ENCODE results near the gene KPNA5. TPM values are rescaled to one million over a fixed set of nuclear protein-coding genes. Genes with fewer than 3 reads are reported as not detected.

The KPNA5 gene
- total and polyA plus RNA-seq, 2 of the 13 experiments (the other 11 are each of a cell fraction or from before 2014, with no cell fraction given), result 5.3 to 13.0 TPM

DNA sequence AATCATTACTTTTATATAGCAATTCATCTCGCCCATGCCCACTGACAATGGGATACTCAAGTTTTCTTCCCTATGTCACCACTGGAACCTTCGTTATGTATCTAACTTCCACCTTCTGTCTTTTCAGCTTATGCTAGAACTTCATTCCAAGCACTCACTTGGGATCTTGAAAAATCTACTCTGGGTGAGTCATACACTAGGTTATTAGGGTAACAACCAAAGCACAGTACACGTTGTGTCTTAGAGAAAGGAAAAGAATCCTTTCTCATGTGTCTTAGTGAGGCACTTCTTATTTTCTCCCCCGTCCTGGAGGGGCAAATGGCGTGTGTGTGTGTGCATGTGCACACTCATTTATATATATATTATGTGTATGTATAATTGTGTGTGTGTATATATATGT lies 102.8 kb downstream of the KPNA5 start:
- H3K4me1 ChIP-seq (ENCODE audit: insufficient read depth, low read length), result no peaks in the 10 kb centered on the region
- ChIA-PET CTCF (ENCODE audit: low intra/inter-chr PET ratio, low total read pairs) (no interaction called here), POLR2A (no interaction called here)
- ATAC-seq, result no peak
- H4K20me1 ChIP-seq (ENCODE audit: insufficient read depth, low read length), result no peaks in the 10 kb centered on the region
- in situ Hi-C loops (cut with HindIII; ENCODE audit: extremely low pct_ligation_motif_present, low pct_unique_long_range_greater_than_20kb) (loop anchor here (5.0 kb wide), 1 partner anchor 63 kb away; no protein-coding TSS in a partner anchor), intact Hi-C loops (cut with micrococcal nuclease; ENCODE audit: unreplicated experiment) (no loop called here)
- FAIRE-seq, result no peak
- H3K27ac ChIP-seq (ENCODE audit: extremely low read length, insufficient read depth, low read length), result no peak overlapping the region
- H3K4me2 ChIP-seq (ENCODE audit: low read depth, low read length), result no peak overlapping the region
- no peak overlapping the region for H3K9ac ChIP-seq (ENCODE audit: insufficient read depth, low read depth, low read length)
- TF ChIP-seq TCF12 (IDR thresholded peaks at IDR 0.05) (no peak), TCF12 (CRISPR knock-in tag; IDR thresholded peaks at IDR 0.05) (no peak), SYNCRIP (IDR thresholded peaks at IDR 0.05; ENCODE audit: insufficient read depth, low read depth, low read length) (no peak), ZNF382 (CRISPR knock-in tag; IDR thresholded peaks at IDR 0.05; ENCODE audit: borderline replicate concordance) (no peak), ZNF558 (CRISPR knock-in tag; IDR thresholded peaks at IDR 0.05; ENCODE audit: borderline replicate concordance) (no peak), ZNF652 (CRISPR knock-in tag; IDR thresholded peaks at IDR 0.05; ENCODE audit: borderline replicate concordance, low read depth) (no peak), ZSCAN20 (CRISPR knock-in tag; IDR thresholded peaks at IDR 0.05; ENCODE audit: borderline replicate concordance) (no peak), ZNF234 (CRISPR knock-in tag; conservative IDR thresholded peaks at IDR 0.05) (no peak), REL (CRISPR knock-in tag; conservative IDR thresholded peaks at IDR 0.05) (no peak)
- TF ChIP-seq, protein P1, sequence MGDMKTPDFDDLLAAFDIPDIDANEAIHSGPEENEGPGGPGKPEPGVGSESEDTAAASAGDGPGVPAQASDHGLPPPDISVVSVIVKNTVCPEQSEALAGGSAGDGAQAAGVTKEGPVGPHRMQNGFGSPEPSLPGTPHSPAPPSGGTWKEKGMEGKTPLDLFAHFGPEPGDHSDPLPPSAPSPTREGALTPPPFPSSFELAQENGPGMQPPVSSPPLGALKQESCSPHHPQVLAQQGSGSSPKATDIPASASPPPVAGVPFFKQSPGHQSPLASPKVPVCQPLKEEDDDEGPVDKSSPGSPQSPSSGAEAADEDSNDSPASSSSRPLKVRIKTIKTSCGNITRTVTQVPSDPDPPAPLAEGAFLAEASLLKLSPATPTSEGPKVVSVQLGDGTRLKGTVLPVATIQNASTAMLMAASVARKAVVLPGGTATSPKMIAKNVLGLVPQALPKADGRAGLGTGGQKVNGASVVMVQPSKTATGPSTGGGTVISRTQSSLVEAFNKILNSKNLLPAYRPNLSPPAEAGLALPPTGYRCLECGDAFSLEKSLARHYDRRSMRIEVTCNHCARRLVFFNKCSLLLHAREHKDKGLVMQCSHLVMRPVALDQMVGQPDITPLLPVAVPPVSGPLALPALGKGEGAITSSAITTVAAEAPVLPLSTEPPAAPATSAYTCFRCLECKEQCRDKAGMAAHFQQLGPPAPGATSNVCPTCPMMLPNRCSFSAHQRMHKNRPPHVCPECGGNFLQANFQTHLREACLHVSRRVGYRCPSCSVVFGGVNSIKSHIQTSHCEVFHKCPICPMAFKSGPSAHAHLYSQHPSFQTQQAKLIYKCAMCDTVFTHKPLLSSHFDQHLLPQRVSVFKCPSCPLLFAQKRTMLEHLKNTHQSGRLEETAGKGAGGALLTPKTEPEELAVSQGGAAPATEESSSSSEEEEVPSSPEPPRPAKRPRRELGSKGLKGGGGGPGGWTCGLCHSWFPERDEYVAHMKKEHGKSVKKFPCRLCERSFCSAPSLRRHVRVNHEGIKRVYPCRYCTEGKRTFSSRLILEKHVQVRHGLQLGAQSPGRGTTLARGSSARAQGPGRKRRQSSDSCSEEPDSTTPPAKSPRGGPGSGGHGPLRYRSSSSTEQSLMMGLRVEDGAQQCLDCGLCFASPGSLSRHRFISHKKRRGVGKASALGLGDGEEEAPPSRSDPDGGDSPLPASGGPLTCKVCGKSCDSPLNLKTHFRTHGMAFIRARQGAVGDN (CRISPR knock-in tag; IDR thresholded peaks at IDR 0.05), result no peak
- TF ChIP-seq, protein P2, sequence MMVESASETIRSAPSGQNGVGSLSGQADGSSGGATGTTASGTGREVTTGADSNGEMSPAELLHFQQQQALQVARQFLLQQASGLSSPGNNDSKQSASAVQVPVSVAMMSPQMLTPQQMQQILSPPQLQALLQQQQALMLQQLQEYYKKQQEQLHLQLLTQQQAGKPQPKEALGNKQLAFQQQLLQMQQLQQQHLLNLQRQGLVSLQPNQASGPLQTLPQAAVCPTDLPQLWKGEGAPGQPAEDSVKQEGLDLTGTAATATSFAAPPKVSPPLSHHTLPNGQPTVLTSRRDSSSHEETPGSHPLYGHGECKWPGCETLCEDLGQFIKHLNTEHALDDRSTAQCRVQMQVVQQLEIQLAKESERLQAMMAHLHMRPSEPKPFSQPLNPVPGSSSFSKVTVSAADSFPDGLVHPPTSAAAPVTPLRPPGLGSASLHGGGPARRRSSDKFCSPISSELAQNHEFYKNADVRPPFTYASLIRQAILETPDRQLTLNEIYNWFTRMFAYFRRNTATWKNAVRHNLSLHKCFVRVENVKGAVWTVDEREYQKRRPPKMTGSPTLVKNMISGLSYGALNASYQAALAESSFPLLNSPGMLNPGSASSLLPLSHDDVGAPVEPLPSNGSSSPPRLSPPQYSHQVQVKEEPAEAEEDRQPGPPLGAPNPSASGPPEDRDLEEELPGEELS (CRISPR knock-in tag; IDR thresholded peaks at IDR 0.05), result no peak
- TF ChIP-seq, protein P3, sequence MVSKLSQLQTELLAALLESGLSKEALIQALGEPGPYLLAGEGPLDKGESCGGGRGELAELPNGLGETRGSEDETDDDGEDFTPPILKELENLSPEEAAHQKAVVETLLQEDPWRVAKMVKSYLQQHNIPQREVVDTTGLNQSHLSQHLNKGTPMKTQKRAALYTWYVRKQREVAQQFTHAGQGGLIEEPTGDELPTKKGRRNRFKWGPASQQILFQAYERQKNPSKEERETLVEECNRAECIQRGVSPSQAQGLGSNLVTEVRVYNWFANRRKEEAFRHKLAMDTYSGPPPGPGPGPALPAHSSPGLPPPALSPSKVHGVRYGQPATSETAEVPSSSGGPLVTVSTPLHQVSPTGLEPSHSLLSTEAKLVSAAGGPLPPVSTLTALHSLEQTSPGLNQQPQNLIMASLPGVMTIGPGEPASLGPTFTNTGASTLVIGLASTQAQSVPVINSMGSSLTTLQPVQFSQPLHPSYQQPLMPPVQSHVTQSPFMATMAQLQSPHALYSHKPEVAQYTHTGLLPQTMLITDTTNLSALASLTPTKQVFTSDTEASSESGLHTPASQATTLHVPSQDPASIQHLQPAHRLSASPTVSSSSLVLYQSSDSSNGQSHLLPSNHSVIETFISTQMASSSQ (IDR thresholded peaks at IDR 0.05; ENCODE audit: low read depth), result no peak
- TF ChIP-seq, protein P3 (CRISPR knock-in tag; IDR thresholded peaks at IDR 0.05; ENCODE audit: borderline replicate concordance), result no peak
- no peaks in the 10 kb centered on the region for H3K9me3 ChIP-seq (ENCODE audit: low read length)
- DNase-seq (ENCODE audit: low spot score), result no peak
- no peaks in the 10 kb centered on the region for H3K79me2 ChIP-seq (ENCODE audit: insufficient read depth, low read length)
- no peak overlapping the region for H3K4me3 ChIP-seq (replicated peaks in 1 of 3; ENCODE audit: insufficient read depth in 1 of 3, low read depth in 2 of 3, low read length in 3 of 3)
- WGBS (ENCODE audit: low lambda C conversion rate), result 5% methylated on average over 5 of the region's 5 CpGs
- no TSS peak for BruUV-seq (replicated peaks)
- no peaks in the 10 kb centered on the region; a peak in 1 of 5 replicates for H3K27me3 ChIP-seq (ENCODE audit: control insufficient read depth in 1 of 2, insufficient read depth in 2 of 2, low read length in 2 of 2)
- H3K36me3 ChIP-seq (replicated peaks in 1 of 2; ENCODE audit: control insufficient read depth in 1 of 2, insufficient read depth in 2 of 2, low read length in 2 of 2), result no peaks in the 10 kb centered on the region
- no peak overlapping the region for H2AFZ ChIP-seq (ENCODE audit: low read length)
